PC-9 (cell line): Measurements from ENCODE around the gene CDC42BPG. TPM values are rescaled to one million over a fixed set of nuclear protein-coding genes. Genes with fewer than 3 reads are reported as not detected.
A peak's percentile ranks its signal among the peaks of the same experiment; 100 is the strongest.

Experiments used
- BruUV-seq: library from RNA; stranded (reverse); fragments of 400-500 nt; replicated peaks from 2 replicates; lab custom pipeline; 2021; lab: Mats Ljungman, UMichigan
- CTCF ChIA-PET: fragments of 300-600 bp; sonication (Branson Sonifier 250); formaldehyde crosslinking; loops from one replicate; lab custom pipeline; 2022; ENCODE audit warnings: antibody characterized with exemption; lab: Charles Lee
- POLR2A ChIA-PET: fragments of 300-600 bp; sonication (Branson Sonifier 250); formaldehyde crosslinking; loops from one replicate; lab custom pipeline; 2022; ENCODE audit warnings: antibody characterized with exemption; ENCODE audit not compliant: unreplicated experiment; lab: Charles Lee
- DNase-seq, 2 experiments: peaks; one replicate each; pipeline versions ENCODE4 v3.0.0 to v3.0.0-alpha.2; 2015 to 2022; ENCODE audit warnings: mixed read lengths in 1 of 2
- H2AFZ ChIP-seq: fragments of 200-600 bp; sonication (generic); 2 replicates; pipeline ENCODE4 v1.8.1; 2017; ENCODE audit warnings: antibody characterized with exemption
- H3F3A ChIP-seq: fragments of 200-600 bp; sonication (generic); 2 replicates; pipeline ENCODE4 v1.8.1; 2017; ENCODE audit warnings: antibody characterized with exemption, mild to moderate bottlenecking, low read depth; ENCODE audit not compliant: insufficient read depth
- H3K27ac ChIP-seq: fragments of 200-600 bp; sonication (generic); 2 replicates; pipeline ENCODE4 v1.6.1; 2016; ENCODE audit warnings: mixed run types
- H3K27me3 ChIP-seq: fragments of 200-600 bp; sonication (generic); 2 replicates; pipeline ENCODE4 v1.6.1; 2016; ENCODE audit warnings: low read depth, mixed run types; ENCODE audit not compliant: insufficient read depth
- H3K36me3 ChIP-seq: fragments of 200-600 bp; sonication (generic); 2 replicates; pipeline ENCODE4 v1.6.1; 2016; ENCODE audit warnings: low read depth, mixed run types
- H3K4me1 ChIP-seq: fragments of 200-600 bp; sonication (generic); replicated peaks from 2 replicates; pipeline ENCODE4 v1.6.1; 2016; ENCODE audit warnings: mixed run types; ENCODE audit not compliant: insufficient read depth
- H3K4me2 ChIP-seq: fragments of 200-600 bp; sonication (generic); 2 replicates; pipeline ENCODE4 v1.6.1; 2017; ENCODE audit warnings: mixed run types
- H3K4me3 ChIP-seq: fragments of 200-600 bp; sonication (generic); 2 replicates; pipeline ENCODE4 v1.6.1; 2016; ENCODE audit warnings: mixed run types
- H3K79me2 ChIP-seq: fragments of 200-600 bp; sonication (generic); 2 replicates; pipeline ENCODE4 v1.6.1; 2017; ENCODE audit warnings: low read depth, mixed run types
- H3K9me2 ChIP-seq: fragments of 200-600 bp; sonication (generic); 2 replicates; pipeline ENCODE4 v1.8.1; 2017; ENCODE audit warnings: mild to moderate bottlenecking; ENCODE audit not compliant: insufficient read depth
- H3K9me3 ChIP-seq: fragments of 200-600 bp; sonication (generic); 2 replicates; pipeline ENCODE4 v1.8.1; 2016; ENCODE audit warnings: low read depth; ENCODE audit not compliant: insufficient read depth
- H4K20me1 ChIP-seq: fragments of 200-600 bp; sonication (generic); 2 replicates; pipeline ENCODE4 v1.8.1; 2017; ENCODE audit not compliant: insufficient read depth
- CTCF ChIP-seq: fragments of 200-600 bp; sonication (generic); conservative IDR thresholded peaks from 2 replicates; pipeline ENCODE4 v1.6.1; 2017; ENCODE audit warnings: mixed run types, antibody characterized with exemption, mild to moderate bottlenecking, moderate library complexity
- EZH2 ChIP-seq: fragments of 200-600 bp; sonication (generic); IDR thresholded peaks from 2 replicates; pipeline ENCODE4 v1.8.0; 2017; ENCODE audit warnings: antibody characterized with exemption, low read depth
- intact Hi-C: fragments of 100-400 bp; cut with micrococcal nuclease; formaldehyde crosslinking; loops from one replicate; pipeline ENCODE4 v1.10.0; 2022; ENCODE audit not compliant: unreplicated experiment
- total RNA-seq: library from RNA; stranded (reverse); gene quantifications from 2 replicates; pipeline ENCODE4 v1.2.3, GENCODE V29; 2021

CDC42BPG gene
- total RNA-seq, 1 experiment from 2014 or later, result 31.3 TPM

GRCh38 chr11:64845129-64845775, 799 bp upstream of the CDC42BPG start:
- CTCF ChIA-PET, result interaction anchor here (0.6 kb wide), 3 partner anchors 51 to 265 kb away, joined by 3 to 4 read pairs (median 3); no protein-coding TSS in a partner anchor
- TF ChIP-seq CTCF (no peak), EZH2 (no peak)
- H3F3A ChIP-seq, result peaks cover 66% of the 10 kb centered on the region; the same call in 1 of the 2 replicates
- BruUV-seq, result no TSS peak
- H3K9me2 ChIP-seq, result no peaks in the 10 kb centered on the region
- no peaks in the 10 kb centered on the region for H3K36me3 ChIP-seq
- peak overlapping the region; percentile 72; the same call in 1 of the 2 replicates for H3K4me3 ChIP-seq
- POLR2A ChIA-PET, result interaction anchor here (0.7 kb wide), 1 partner anchor 268 kb away, joined by 21 read pairs; no protein-coding TSS in a partner anchor
- no peaks in the 10 kb centered on the region for H3K9me3 ChIP-seq
- peak overlapping the region; percentile 82 for H3K4me2 ChIP-seq
- H3K27ac ChIP-seq, result no peak overlapping the region
- intact Hi-C loops, result loop anchor here (5.0 kb wide), 2 partner anchors 182 to 407 kb away; partner anchors contain the start of gene SNX15
- DNase-seq, result no peak
- peak overlapping the region; percentile 87 for H2AFZ ChIP-seq
- no peaks in the 10 kb centered on the region for H4K20me1 ChIP-seq
- H3K27me3 ChIP-seq, result no peaks in the 10 kb centered on the region
- H3K4me1 ChIP-seq, result peaks cover 63% of the 10 kb centered on the region
- peaks cover 12% of the 10 kb centered on the region for H3K79me2 ChIP-seq

DNA sequence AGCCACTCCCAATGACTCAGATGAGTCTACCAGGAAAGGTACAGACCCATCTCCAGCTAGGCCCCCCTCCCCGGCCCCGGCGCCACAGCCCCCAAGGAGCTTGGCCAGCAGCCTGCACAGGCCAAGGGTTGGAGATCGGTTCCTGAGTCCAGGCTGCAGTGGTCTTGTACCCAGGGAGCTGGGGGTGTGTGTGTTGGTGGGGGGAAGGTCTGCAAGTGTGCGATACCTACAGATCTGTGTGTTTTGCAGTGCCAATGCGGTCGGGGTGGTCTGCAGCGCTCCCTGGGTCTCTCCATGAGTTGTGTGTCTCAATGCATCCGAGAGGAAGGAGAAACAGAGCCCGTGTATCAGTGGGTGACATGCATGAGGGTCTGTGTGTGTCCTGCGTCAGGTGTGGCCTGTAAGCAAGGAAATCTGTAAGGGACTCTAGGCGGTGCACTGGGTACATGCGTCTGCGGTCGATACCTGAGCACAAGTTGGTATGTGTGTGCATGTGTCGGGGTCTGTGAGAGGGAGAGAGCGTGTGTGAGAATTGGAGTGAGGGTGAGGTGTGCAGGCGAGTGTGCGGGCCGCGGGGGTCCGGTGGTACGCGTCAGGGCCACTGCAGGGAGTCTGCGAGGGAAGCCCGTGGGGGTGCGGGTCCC, 645 bp downstream of the CDC42BPG start:
- BruUV-seq, result no TSS peak
- Histone ChIP-seq H3K79me2 (peaks cover 10% of the 10 kb centered on the region), H3K4me3 (peak overlapping the region; percentile 72), H3K9me3 (no peaks in the 10 kb centered on the region), H3K4me1 (peaks cover 48% of the 10 kb centered on the region), H3K27me3 (no peaks in the 10 kb centered on the region), H3K36me3 (no peaks in the 10 kb centered on the region), H3K27ac (peak overlapping the region; percentile 79), H4K20me1 (no peaks in the 10 kb centered on the region), H3K9me2 (no peaks in the 10 kb centered on the region), H3K4me2 (peak overlapping the region; percentile 82), H2AFZ (peak overlapping the region; percentile 87), H3F3A (peaks cover 61% of the 10 kb centered on the region; the same call in 1 of the 2 replicates)
- ChIA-PET CTCF (interaction anchor here (0.6 to 1.5 kb wide), 9 partner anchors 8 to 1201 kb away, joined by 3 to 6 read pairs (median 3); partner anchors contain the start of gene MAP4K2), POLR2A (interaction anchor here (0.6 to 1.6 kb wide), 7 partner anchors 11 to 610 kb away, joined by 3 to 17 read pairs (median 4); partner anchors contain the start of gene SF1)
- intact Hi-C loops, result loop anchor here (1.0 to 5.0 kb wide), 9 partner anchors 33 to 489 kb away; partner anchors contain the start of genes ATG2A, CAPN1, EHD1 and MAP4K2
- TF ChIP-seq CTCF (no peak), EZH2 (no peak)
- DNase-seq, result no peak
